ENCODE results near the gene DUSP10. TPM values are rescaled to one million over a fixed set of nuclear protein-coding genes. Genes with fewer than 3 reads are reported as not detected.

The DUSP10 gene
- total RNA-seq, 1 donor from 2014 or later: 5.7 TPM

DNA sequence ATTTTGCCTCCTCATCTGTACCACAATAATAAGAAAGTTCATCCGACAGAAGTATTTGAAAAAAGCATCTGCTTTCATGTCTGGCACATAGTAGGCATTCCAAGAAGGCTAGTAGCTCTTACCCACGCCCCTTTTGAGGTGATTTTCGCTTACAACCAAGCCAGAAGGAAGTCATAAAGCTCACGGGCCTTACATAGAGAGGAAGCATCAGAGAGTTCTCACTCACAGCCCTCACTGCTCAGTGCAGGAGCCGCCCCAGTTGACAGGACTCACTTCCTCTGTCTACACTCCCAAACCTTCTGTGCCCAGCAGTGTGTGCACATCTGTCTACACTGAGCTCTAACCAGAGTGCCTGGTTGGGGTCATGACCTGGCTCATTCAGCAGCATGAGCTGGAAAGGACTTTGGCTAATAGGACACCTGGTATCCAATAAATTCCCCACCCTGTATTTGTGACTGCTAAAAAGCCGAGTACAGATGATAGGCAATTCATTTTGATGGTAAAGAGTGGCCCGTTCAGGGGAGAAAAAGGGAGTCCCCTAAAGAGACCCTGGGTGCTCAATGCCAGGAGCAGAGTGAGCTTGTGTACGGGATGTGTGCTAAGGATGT, 36.8 kb upstream of the DUSP10 start:
- Histone ChIP-seq H3K9me3 (no peaks in the 10 kb centered on the region), H3K4me1 (no peaks in the 10 kb centered on the region), H3K36me3 (no peaks in the 10 kb centered on the region), H3K27me3 (no peaks in the 10 kb centered on the region), H3K4me3 (no peak overlapping the region), H3K27ac (no peak overlapping the region)
- intact Hi-C loops (cut with DNase I): no loop called here
- no peak for DNase-seq (ENCODE audit: low spot score in 2 of 2)
- no peak for TF ChIP-seq CTCF (IDR thresholded peaks at IDR 0.05)

DNA sequence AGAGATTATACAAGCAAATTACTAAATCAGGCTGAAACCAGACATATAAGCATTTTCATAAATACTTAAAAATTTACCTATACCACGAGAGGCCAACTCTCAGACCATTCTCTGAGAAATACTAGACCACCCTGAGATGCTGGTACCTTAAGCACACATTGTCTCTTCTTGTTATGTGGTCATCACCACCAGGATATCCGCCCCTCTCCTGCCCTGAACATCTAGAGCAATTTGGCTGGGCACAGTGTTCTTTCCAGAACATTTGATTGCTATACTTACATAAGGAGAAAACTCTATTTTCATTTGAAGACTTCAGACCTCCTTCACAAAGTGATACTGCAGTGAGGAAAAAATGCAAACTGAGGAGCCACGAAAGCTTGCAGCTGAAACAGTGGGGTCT, 36.2 kb upstream of the DUSP10 start:
- H3K36me3 ChIP-seq: no peaks in the 10 kb centered on the region
- H3K4me3 ChIP-seq: no peak overlapping the region
- no peak for TF ChIP-seq CTCF (IDR thresholded peaks at IDR 0.05)
- no peak overlapping the region for H3K27ac ChIP-seq
- no peak for DNase-seq (ENCODE audit: low spot score in 2 of 2)
- intact Hi-C loops (cut with DNase I): no loop called here
- no peaks in the 10 kb centered on the region for H3K27me3 ChIP-seq
- H3K4me1 ChIP-seq: no peaks in the 10 kb centered on the region
- H3K9me3 ChIP-seq: no peaks in the 10 kb centered on the region

GRCh38 chr1:221777431-221778072, 35.7 kb upstream of the DUSP10 start:
- Histone ChIP-seq H3K4me3 (no peak overlapping the region), H3K36me3 (no peaks in the 10 kb centered on the region)

GRCh38 chr1:221776495-221777301, 34.8 kb upstream of the DUSP10 start:
- Histone ChIP-seq H3K9me3 (no peaks in the 10 kb centered on the region), H3K27ac (no peak overlapping the region), H3K36me3 (no peaks in the 10 kb centered on the region), H3K27me3 (no peaks in the 10 kb centered on the region), H3K4me3 (no peak overlapping the region), H3K4me1 (no peaks in the 10 kb centered on the region)
- TF ChIP-seq CTCF (IDR thresholded peaks at IDR 0.05): no peak
- intact Hi-C loops (cut with DNase I): no loop called here
- DNase-seq (ENCODE audit: low spot score in 2 of 2): no peak

More at GRCh38 chr1:221777431-221778072, 35.7 kb upstream of the DUSP10 start:
- Histone ChIP-seq H3K4me1 (no peaks in the 10 kb centered on the region), H3K9me3 (no peaks in the 10 kb centered on the region), H3K27me3 (no peaks in the 10 kb centered on the region), H3K27ac (no peak overlapping the region)
- no peak for TF ChIP-seq CTCF (IDR thresholded peaks at IDR 0.05)
- no peak for DNase-seq (ENCODE audit: low spot score in 2 of 2)
- intact Hi-C loops (cut with DNase I): no loop called here

DNA sequence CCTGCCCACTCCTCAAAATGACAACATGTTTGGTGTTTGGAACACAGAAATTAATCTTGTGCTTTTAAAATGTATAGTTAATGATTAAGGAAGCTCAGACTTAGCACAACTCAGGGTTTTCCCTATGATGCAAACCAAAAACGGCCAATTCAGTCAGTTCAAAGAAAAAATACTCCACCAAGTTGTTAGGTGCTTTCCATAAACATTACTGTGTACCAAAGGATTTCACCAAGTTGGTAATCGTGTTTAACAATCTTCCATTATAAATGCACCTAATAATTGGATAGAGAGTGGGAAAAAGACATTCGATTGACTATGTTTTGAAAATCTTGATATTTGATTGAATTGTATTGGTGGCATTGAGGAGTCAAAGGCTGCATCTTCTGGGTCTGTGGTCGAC, 33.3 kb upstream of the DUSP10 start:
- DNase-seq (ENCODE audit: low spot score in 2 of 2): no peak

More for the DNA sequence above, 33.3 kb upstream of the DUSP10 start:
- H3K27me3 ChIP-seq: no peaks in the 10 kb centered on the region
- H3K4me1 ChIP-seq: no peaks in the 10 kb centered on the region
- H3K27ac ChIP-seq: no peak overlapping the region
- no peaks in the 10 kb centered on the region for H3K36me3 ChIP-seq
- intact Hi-C loops (cut with DNase I): no loop called here
- no peak for TF ChIP-seq CTCF (IDR thresholded peaks at IDR 0.05)
- H3K4me3 ChIP-seq: no peak overlapping the region
- no peaks in the 10 kb centered on the region for H3K9me3 ChIP-seq

Measured in ascending aorta (tissue), 2 donors.